Testis (tissue), 3 donors: Measurements from ENCODE around the gene GLYR1. TPM values are rescaled to one million over a fixed set of nuclear protein-coding genes. Genes with fewer than 3 reads are reported as not detected.

ENCODE experiments used
- DNase-seq: peaks from one replicate; pipeline ENCODE4 v3.0.0-alpha.2; 2019
- H3K27ac ChIP-seq, 2 donors: fragments of 200-600 bp; sonication (generic); one replicate each; pipeline ENCODE4 v1.5.1; 2019
- H3K27me3 ChIP-seq: fragments of 200-600 bp; sonication (generic); one replicate; pipeline ENCODE4 v1.5.1; 2019
- H3K36me3 ChIP-seq: fragments of 200-600 bp; sonication (generic); one replicate; pipeline ENCODE4 v1.5.1; 2017; ENCODE audit warnings: low read depth; ENCODE audit errors: missing control alignments
- H3K4me1 ChIP-seq: fragments of 200-600 bp; sonication (generic); one replicate; pipeline ENCODE4 v1.5.1; 2019
- H3K4me3 ChIP-seq, 2 donors: fragments of 200-600 bp; sonication (generic); one replicate each; pipeline ENCODE4 v1.5.1; 2017 to 2019
- H3K9me3 ChIP-seq: fragments of 200-600 bp; sonication (generic); one replicate; pipeline ENCODE4 v1.5.1; 2017
- POLR2A ChIP-seq: fragments of 450-650 bp; IDR thresholded peaks from one replicate; pipeline ENCODE4 v1.6.1; 2017; ENCODE audit warnings: antibody characterized with exemption, mild to moderate bottlenecking, moderate library complexity
- WGBS, 2 donors: methylation state at CpG; one replicate each; pipeline ENCODE4 v1.1.5; 2018; 5-methylcytosine and 5-hydroxymethylcytosine counted together
- intact Hi-C: fragments of 100-400 bp; cut with DNase I; formaldehyde crosslinking; loops from one replicate; pipeline ENCODE4 v1.15.1; 2023; ENCODE audit warnings: low total_unique reads
- polyA plus RNA-seq: library from polyadenylated mRNA; stranded (reverse); fragments of 350-450 nt; fragmentation: Illumina TruSeq; extraction: RNeasy Lipid Tissue Mini Kit (QIAGEN cat#74804); gene quantifications from one replicate; pipeline ENCODE4 v1.2.3, GENCODE V29; 2014; ENCODE audit warnings: low read depth, low replicate concordance; ENCODE audit not compliant: insufficient read depth
- total RNA-seq, 2 donors: library from RNA; depleted of rRNA; stranded (reverse); fragments of >200 nt; gene quantifications; one replicate each; pipeline ENCODE4 v1.2.3, GENCODE V29; 2016
- TF ChIP-seq, protein P1 (sequence below), 3 experiments: fragments of 450-650 bp in 2 of 3; fragments of 200-600 bp in 1 of 3; sonication (generic) in 1 of 3; IDR thresholded peaks; one replicate each; pipeline ENCODE4 v1.5.1; 2016 to 2019; ENCODE audit warnings: antibody characterized with exemption in 3 of 3, mild to moderate bottlenecking in 2 of 3, moderate library complexity in 1 of 3

The GLYR1 gene
- total and polyA plus RNA-seq, 3 donors from 2014 or later = 66.6 to 83.5 (median 70.5) TPM

GRCh38 chr16:4882000-4882632, 35.0 kb upstream of the GLYR1 start:
- 70 to 74% methylated on average over 14 of the region's 14 CpGs for WGBS, 2 donors
- Histone ChIP-seq H3K9me3 (no peaks in the 10 kb centered on the region), H3K4me1 (peaks cover 4% of the 10 kb centered on the region), H3K27ac (no peak overlapping the region), H3K36me3 (no peaks in the 10 kb centered on the region), H3K4me3 (no peak overlapping the region), H3K27me3 (no peaks in the 10 kb centered on the region)
- no peak for DNase-seq
- TF ChIP-seq POLR2A = no peak
- TF ChIP-seq, protein P1, sequence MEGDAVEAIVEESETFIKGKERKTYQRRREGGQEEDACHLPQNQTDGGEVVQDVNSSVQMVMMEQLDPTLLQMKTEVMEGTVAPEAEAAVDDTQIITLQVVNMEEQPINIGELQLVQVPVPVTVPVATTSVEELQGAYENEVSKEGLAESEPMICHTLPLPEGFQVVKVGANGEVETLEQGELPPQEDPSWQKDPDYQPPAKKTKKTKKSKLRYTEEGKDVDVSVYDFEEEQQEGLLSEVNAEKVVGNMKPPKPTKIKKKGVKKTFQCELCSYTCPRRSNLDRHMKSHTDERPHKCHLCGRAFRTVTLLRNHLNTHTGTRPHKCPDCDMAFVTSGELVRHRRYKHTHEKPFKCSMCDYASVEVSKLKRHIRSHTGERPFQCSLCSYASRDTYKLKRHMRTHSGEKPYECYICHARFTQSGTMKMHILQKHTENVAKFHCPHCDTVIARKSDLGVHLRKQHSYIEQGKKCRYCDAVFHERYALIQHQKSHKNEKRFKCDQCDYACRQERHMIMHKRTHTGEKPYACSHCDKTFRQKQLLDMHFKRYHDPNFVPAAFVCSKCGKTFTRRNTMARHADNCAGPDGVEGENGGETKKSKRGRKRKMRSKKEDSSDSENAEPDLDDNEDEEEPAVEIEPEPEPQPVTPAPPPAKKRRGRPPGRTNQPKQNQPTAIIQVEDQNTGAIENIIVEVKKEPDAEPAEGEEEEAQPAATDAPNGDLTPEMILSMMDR (IDR thresholded peaks at IDR 0.05) = no peak
- intact Hi-C loops = no loop called here

DNA sequence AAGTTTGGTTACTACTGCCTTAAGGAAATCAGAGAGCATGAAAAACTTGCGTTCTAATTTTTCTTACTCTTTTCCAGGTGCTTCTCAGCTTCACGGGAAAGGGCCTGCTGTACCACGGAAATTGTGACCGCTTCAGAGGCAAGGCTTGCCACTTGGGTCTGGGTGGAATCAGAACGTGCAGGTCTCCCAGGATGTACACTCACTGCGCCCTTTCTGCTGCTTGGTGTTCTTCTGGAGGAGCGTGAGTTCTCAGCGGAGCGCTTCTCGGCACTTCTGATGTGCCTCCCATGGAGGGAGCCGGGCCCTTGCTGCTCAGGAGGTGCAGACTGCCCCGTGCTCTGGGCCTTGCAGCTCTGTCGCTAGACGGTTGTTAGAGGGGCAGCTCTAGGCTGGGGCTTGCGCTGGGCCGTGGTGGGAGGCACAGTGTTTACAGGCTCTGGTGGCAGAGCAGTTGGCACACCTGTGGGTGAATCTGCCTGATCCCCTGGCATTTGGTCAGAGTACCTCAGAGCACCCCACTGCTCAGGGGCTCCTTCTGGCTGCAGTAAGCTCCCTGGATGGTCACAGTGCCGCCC, 33.0 kb upstream of the GLYR1 start:
- no peak for DNase-seq
- Histone ChIP-seq H3K27ac (no peak overlapping the region), H3K9me3 (no peaks in the 10 kb centered on the region), H3K36me3 (no peaks in the 10 kb centered on the region), H3K27me3 (no peaks in the 10 kb centered on the region), H3K4me3 (no peak overlapping the region), H3K4me1 (peaks cover 4% of the 10 kb centered on the region)
- 91 to 95% methylated on average over 7 to 17 of the region's 17 CpGs for WGBS, 2 donors
- intact Hi-C loops = no loop called here
- TF ChIP-seq POLR2A = no peak
- TF ChIP-seq, protein P1 (IDR thresholded peaks at IDR 0.05) = no peak

GRCh38 chr16:4879049-4879448, 32.0 kb upstream of the GLYR1 start:
- Histone ChIP-seq H3K36me3 (no peaks in the 10 kb centered on the region), H3K4me1 (peaks cover 4% of the 10 kb centered on the region), H3K9me3 (no peaks in the 10 kb centered on the region), H3K4me3 (no peak overlapping the region), H3K27ac (no peak overlapping the region), H3K27me3 (no peaks in the 10 kb centered on the region)
- DNase-seq = no peak
- TF ChIP-seq POLR2A = no peak
- TF ChIP-seq, protein P1 (IDR thresholded peaks at IDR 0.05) = no peak
- 75 to 82% methylated on average over 4 of the region's 4 CpGs for WGBS, 2 donors
- intact Hi-C loops = no loop called here

DNA sequence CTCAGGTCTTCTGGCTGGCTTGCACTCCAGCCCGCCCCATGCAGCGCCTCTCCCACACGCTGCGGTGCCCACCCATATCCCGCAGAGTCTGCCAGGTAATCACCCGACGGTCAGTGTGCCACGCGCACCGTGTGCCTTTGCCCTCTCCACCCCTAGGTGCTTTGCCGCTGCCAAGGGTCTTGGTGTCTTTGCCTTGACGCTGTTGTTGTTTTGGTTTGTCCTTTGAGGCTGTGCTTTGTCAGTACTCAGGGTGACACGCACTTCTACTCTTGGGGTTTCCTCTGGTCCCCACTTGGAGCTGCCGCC, 30.2 kb upstream of the GLYR1 start:
- TF ChIP-seq, protein P1 (IDR thresholded peaks at IDR 0.05) = no peak
- no peak for TF ChIP-seq POLR2A
- H3K9me3 ChIP-seq = no peaks in the 10 kb centered on the region
- H3K27me3 ChIP-seq = no peaks in the 10 kb centered on the region
- no peak overlapping the region for H3K4me3 ChIP-seq
- H3K27ac ChIP-seq = no peak overlapping the region
- 96 to 98% methylated on average over 14 of the region's 14 CpGs for WGBS, 2 donors
- intact Hi-C loops = no loop called here
- H3K4me1 ChIP-seq = peaks cover 3% of the 10 kb centered on the region
- no peaks in the 10 kb centered on the region for H3K36me3 ChIP-seq
- no peak for DNase-seq
